OCI-LY7 (cell line): ENCODE results near the gene SLC26A11.

Source experiments
- CTCF ChIP-seq: fragments of 200-600 bp; sonication (generic); conservative IDR thresholded peaks from 2 replicates; pipeline ENCODE4 v1.5.1; 2014; ENCODE audit warnings: mild to moderate bottlenecking, antibody characterized with exemption, low read length, moderate library complexity, mixed read lengths
- EZH2phosphoT487 ChIP-seq: fragments of 200-600 bp; sonication (generic); IDR thresholded peaks from 2 replicates; pipeline ENCODE4 v1.6.1; 2018; ENCODE audit warnings: low read depth, borderline replicate concordance, mild to moderate bottlenecking, mixed run types, antibody characterized with exemption, low read length, moderate library complexity, mixed read lengths

- TF ChIP-seq CTCF = no peak
- TF ChIP-seq EZH2phosphoT487 = no peak
Observed at GRCh38 chr17:80196652-80197051, 23.6 kb upstream of the SLC26A11 start.
